Measurements from ENCODE around the gene BOLA1.
"Not testable (repeated sequence)": the region's sequence is repeated elsewhere in the genome, so short reads cannot be mapped to it uniquely, and the experiment has no call there.

Gene BOLA1, protein sequence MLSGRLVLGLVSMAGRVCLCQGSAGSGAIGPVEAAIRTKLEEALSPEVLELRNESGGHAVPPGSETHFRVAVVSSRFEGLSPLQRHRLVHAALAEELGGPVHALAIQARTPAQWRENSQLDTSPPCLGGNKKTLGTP

DNA sequence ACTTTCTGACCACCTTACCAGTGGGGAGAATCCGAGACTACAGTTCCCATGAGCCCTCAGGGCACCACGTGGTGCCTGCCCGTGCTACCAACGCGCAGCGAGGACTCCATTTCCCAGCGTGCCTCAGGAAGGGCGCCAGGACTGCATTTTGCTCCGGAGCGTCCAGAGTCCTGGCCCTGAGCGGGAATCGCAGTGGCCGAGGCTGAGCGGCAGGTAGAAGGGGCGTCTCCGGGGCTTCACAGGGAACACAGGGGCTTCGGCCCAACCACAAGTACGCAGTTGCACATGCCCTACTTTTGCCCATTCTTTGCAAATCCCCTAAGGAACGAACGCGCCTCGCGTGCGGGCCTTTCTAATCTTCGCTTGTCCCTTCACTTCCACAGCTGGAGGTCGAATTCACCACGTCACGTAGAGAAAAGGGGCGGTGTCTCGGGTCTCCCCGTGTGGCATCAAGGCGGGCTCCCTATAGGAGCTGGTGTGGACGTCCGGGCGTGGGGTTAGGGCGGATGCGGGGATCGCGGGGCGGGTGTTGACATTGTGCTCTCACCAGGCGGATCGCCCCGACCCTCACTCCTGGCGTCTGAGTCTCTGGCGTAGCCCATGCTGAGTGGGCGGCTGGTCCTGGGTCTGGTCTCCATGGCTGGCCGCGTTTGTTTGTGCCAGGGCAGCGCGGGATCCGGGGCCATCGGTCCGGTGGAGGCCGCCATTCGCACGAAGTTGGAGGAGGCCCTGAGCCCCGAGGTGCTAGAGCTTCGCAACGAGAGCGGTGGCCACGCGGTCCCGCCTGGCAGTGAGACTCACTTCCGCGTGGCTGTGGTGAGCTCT lies at the start of gene BOLA1:
BOLA1 (plus strand) TSS at position 109 of the 825 bp plus-strand sequence; CDS start at position 601, 492 bp downstream.
- Histone ChIP-seq H3K4me2 (peak within 1 kb of the TSS; percentile 76), H3K27me3 (ENCODE audit: insufficient read depth, low read depth) (no peaks in the 10 kb centered on the region), H3K9ac (peak within 1 kb of the TSS; percentile 72), H2AFZ (ENCODE audit: low read depth) (peak within 1 kb of the TSS; percentile 95), H3K27ac (peak within 1 kb of the TSS; percentile 36), H3K4me3 (IDR thresholded peaks at IDR 0.05; ENCODE audit: insufficient read depth, low read depth, low read length) (peak within 1 kb of the TSS; percentile 100), H4K20me1 (ENCODE audit: insufficient read depth) (no peaks in the 10 kb centered on the region), H3K4me1 (ENCODE audit: low read depth, poor library complexity, severe bottlenecking) (peaks cover 15% of the 10 kb centered on the region), H3K36me3 (ENCODE audit: insufficient read depth) (no peaks in the 10 kb centered on the region), H3K79me2 (ENCODE audit: insufficient read depth, low read depth) (no peaks in the 10 kb centered on the region)
- TF ChIP-seq, protein P1, sequence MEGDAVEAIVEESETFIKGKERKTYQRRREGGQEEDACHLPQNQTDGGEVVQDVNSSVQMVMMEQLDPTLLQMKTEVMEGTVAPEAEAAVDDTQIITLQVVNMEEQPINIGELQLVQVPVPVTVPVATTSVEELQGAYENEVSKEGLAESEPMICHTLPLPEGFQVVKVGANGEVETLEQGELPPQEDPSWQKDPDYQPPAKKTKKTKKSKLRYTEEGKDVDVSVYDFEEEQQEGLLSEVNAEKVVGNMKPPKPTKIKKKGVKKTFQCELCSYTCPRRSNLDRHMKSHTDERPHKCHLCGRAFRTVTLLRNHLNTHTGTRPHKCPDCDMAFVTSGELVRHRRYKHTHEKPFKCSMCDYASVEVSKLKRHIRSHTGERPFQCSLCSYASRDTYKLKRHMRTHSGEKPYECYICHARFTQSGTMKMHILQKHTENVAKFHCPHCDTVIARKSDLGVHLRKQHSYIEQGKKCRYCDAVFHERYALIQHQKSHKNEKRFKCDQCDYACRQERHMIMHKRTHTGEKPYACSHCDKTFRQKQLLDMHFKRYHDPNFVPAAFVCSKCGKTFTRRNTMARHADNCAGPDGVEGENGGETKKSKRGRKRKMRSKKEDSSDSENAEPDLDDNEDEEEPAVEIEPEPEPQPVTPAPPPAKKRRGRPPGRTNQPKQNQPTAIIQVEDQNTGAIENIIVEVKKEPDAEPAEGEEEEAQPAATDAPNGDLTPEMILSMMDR (conservative IDR thresholded peaks at IDR 0.05; ENCODE audit: low read depth, low read length) = no peak

DNA sequence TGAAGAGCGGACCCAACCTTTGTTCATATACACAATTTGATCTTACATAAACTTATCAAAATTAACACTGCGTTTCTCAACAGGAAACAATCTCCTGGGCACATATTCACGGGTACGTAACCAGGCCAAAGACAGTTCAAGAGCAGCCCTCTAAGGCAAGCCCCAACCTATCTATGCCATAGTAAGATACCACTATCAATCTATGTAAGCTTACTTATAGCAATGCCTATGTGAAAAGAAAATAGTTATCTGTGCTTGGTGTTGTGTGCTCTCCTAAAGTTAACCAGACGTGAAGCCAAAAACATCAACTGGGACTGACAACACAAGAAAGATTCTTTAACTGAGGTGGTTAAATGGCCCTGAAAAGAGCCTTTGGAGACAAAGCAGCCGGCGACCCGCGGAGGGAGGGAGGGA lies 49.4 kb upstream of the BOLA1 start:
- H3K79me2 ChIP-seq (ENCODE audit: insufficient read depth, low read depth) = peaks cover 53% of the 10 kb centered on the region

DNA sequence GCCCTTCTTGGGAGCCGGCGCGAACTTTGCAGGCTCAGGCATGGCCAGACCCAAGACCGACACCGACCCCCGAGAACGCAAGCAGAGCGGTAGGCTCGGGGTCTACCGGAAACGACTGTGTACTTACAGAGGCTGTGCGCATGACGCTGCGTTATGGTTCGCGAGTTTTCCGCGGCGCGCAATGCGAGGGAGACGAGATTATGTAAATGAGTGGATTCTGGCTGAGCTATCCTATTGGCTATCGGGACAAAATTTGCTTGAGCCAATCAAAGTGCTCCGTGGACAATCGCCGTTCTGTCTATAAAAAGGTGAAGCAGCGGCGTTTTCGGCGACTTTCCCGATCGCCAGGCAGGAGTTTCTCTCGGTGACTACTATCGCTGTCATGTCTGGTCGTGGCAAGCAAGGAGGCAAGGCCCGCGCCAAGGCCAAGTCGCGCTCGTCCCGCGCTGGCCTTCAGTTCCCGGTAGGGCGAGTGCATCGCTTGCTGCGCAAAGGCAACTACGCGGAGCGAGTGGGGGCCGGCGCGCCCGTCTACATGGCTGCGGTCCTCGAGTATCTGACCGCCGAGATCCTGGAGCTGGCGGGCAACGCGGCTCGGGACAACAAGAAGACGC lies 48.5 kb upstream of the BOLA1 start:
- not testable (repeated sequence) for H3K9ac ChIP-seq; H3K27me3 ChIP-seq (ENCODE audit: insufficient read depth, low read depth); H4K20me1 ChIP-seq (ENCODE audit: insufficient read depth); H3K27ac ChIP-seq; H3K4me2 ChIP-seq; H2AFZ ChIP-seq (ENCODE audit: low read depth); H3K36me3 ChIP-seq (ENCODE audit: insufficient read depth); H3K4me3 ChIP-seq (IDR thresholded peaks at IDR 0.05; ENCODE audit: insufficient read depth, low read depth, low read length)
- Histone ChIP-seq H3K79me2 (ENCODE audit: insufficient read depth, low read depth) (peaks cover 44% of the 10 kb centered on the region), H3K4me1 (ENCODE audit: low read depth, poor library complexity, severe bottlenecking) (peaks cover 37% of the 10 kb centered on the region)

More for the DNA sequence above, 49.4 kb upstream of the BOLA1 start:
- Histone ChIP-seq H3K9ac (peak overlapping the region; percentile 75), H3K4me2 (peak overlapping the region; percentile 86), H3K27ac (peak overlapping the region; percentile 72), H3K4me3 (IDR thresholded peaks at IDR 0.05; ENCODE audit: insufficient read depth, low read depth, low read length) (peak overlapping the region; percentile 60), H3K36me3 (ENCODE audit: insufficient read depth) (0 out of 2 replicates have a peak, but pooled peaks cover 3% of the 10 kb centered on the region), H3K27me3 (ENCODE audit: insufficient read depth, low read depth) (no peaks in the 10 kb centered on the region), H3K4me1 (ENCODE audit: low read depth, poor library complexity, severe bottlenecking) (peaks cover 46% of the 10 kb centered on the region), H4K20me1 (ENCODE audit: insufficient read depth) (no peaks in the 10 kb centered on the region), H2AFZ (ENCODE audit: low read depth) (no peak overlapping the region)
- TF ChIP-seq, protein P1 (conservative IDR thresholded peaks at IDR 0.05; ENCODE audit: low read depth, low read length) = no peak

DNA sequence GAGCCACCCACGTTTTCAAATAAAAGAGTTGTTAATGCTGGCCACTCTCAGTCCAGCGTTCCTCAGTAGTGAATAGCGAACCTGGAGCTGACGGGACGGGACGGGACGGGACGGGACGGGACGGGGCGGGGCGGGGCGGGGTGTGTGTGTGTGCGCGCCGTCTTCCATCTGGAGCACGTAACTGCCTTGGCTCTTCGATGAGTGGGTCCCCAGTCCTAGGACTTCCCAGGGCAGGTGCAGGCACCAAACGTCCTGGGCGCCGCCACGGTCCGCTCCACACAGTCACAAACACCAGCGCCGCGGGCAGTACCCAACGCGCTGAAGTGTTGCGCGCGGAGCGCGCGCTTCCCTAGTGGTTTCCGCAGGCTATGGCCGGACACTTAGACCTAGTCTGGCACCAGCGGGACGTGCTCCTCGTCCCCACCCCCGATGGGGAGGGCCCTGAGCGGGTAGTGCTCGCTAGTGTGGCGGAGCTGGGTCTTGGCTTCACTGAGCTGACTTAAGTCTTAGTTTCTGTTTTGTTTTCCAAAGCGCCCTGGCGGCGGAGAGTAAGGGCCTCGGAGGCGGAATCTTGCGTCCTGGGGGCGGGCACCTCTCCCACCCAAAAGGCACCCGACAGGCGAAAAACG lies 47.7 kb upstream of the BOLA1 start:
- H3K9ac ChIP-seq; H3K27ac ChIP-seq; H3K27me3 ChIP-seq (ENCODE audit: insufficient read depth, low read depth); H3K4me3 ChIP-seq (IDR thresholded peaks at IDR 0.05; ENCODE audit: insufficient read depth, low read depth, low read length); H3K36me3 ChIP-seq (ENCODE audit: insufficient read depth); H3K4me2 ChIP-seq; H2AFZ ChIP-seq (ENCODE audit: low read depth); H4K20me1 ChIP-seq (ENCODE audit: insufficient read depth): not testable (repeated sequence)
- H3K4me1 ChIP-seq (ENCODE audit: low read depth, poor library complexity, severe bottlenecking) = peaks cover 29% of the 10 kb centered on the region
- H3K79me2 ChIP-seq (ENCODE audit: insufficient read depth, low read depth) = peaks cover 35% of the 10 kb centered on the region

DNA sequence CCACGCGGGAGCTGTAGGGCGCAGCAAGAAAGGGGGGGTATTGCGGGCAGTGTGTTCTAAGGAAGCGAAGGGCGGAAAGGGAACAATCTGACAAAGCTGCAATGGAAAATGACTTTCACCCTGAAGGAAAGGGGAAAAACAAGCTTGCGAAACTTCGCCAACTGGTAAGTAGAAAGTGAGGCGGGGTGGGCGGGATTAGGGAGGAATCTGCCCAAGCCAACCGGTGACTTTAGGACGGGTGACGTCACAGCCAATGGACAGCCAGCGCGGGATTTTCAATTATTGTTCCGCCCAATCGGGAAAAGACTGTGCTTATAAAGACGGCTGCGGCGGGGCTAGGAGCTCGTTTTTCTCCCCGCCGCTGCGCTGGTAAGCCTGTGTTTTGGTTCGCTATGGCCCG lies 47.1 kb upstream of the BOLA1 start:
- H3K4me2 ChIP-seq; H3K9ac ChIP-seq; H3K27me3 ChIP-seq (ENCODE audit: insufficient read depth, low read depth); H2AFZ ChIP-seq (ENCODE audit: low read depth); H4K20me1 ChIP-seq (ENCODE audit: insufficient read depth); H3K4me3 ChIP-seq (IDR thresholded peaks at IDR 0.05; ENCODE audit: insufficient read depth, low read depth, low read length); H3K27ac ChIP-seq; H3K36me3 ChIP-seq (ENCODE audit: insufficient read depth): not testable (repeated sequence)
- Histone ChIP-seq H3K4me1 (ENCODE audit: low read depth, poor library complexity, severe bottlenecking) (peaks cover 23% of the 10 kb centered on the region), H3K79me2 (ENCODE audit: insufficient read depth, low read depth) (peaks cover 30% of the 10 kb centered on the region)

DNA sequence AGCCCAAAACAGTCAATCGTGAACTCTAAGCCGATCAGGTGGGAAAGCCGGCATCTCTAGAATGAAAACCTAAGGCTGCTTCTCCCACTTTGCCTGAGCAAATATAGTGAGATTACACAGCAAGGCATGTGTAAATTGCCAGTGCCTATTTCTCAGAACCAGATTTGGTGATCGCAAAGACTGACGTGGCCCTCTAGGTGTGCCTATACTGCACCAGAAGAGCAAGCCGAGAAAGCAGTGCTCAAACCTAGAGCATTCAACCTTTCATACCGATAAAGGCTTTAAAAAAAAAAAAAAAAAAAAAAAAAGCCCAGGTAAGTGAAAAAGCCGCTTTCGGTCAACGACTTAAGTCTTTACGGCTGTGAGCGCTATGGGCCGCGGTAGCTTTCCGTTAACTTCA lies 39.1 kb upstream of the BOLA1 start:
- not testable (repeated sequence) for H3K36me3 ChIP-seq (ENCODE audit: insufficient read depth); H3K79me2 ChIP-seq (ENCODE audit: insufficient read depth, low read depth); H2AFZ ChIP-seq (ENCODE audit: low read depth); H3K4me2 ChIP-seq; H3K4me3 ChIP-seq (IDR thresholded peaks at IDR 0.05; ENCODE audit: insufficient read depth, low read depth, low read length); H3K27ac ChIP-seq; H3K9ac ChIP-seq; H3K4me1 ChIP-seq (ENCODE audit: low read depth, poor library complexity, severe bottlenecking); H3K27me3 ChIP-seq (ENCODE audit: insufficient read depth, low read depth); H4K20me1 ChIP-seq (ENCODE audit: insufficient read depth)

DNA sequence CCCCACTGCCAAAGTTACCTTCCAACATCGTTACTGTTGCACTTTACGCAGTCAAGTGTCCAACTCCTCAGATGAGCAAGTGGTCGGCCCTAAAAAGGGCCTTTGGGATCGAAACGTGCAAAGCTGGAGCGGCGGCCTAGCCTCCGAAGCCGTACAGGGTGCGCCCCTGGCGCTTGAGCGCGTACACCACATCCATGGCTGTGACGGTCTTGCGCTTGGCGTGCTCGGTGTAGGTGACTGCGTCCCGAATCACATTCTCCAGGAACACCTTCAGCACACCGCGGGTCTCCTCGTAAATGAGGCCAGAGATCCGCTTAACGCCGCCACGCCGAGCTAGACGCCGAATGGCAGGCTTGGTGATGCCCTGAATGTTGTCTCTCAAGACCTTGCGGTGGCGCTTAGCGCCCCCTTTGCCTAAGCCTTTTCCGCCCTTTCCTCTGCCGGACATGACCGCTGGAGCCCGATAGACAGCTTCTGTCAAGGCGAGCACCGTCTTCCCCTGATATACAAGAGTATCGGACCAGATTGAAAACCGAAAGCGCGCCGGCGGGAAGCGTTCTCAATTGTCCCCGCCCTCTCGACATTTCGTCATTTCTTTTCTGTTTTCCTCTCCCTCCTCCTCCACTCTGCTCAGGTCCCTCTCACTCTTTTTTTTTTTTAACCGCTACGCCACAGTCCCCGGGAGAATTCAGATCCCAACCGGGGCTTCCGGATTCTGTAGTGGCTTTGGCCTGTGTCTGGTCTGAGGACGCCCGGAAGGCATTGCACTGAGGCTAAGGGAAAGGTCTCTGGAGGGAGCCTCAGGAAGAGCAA lies 38.5 kb upstream of the BOLA1 start:
- H2AFZ ChIP-seq (ENCODE audit: low read depth); H3K27ac ChIP-seq; H3K27me3 ChIP-seq (ENCODE audit: insufficient read depth, low read depth); H3K4me3 ChIP-seq (IDR thresholded peaks at IDR 0.05; ENCODE audit: insufficient read depth, low read depth, low read length); H4K20me1 ChIP-seq (ENCODE audit: insufficient read depth); H3K79me2 ChIP-seq (ENCODE audit: insufficient read depth, low read depth); H3K4me2 ChIP-seq; H3K4me1 ChIP-seq (ENCODE audit: low read depth, poor library complexity, severe bottlenecking); H3K36me3 ChIP-seq (ENCODE audit: insufficient read depth); H3K9ac ChIP-seq: not testable (repeated sequence)
